Measurements from ENCODE around the gene PROC.
A peak's percentile ranks its signal among the peaks of the same experiment; 100 is the strongest.
"Not testable (repeated sequence)": the region's sequence is repeated elsewhere in the genome, so short reads cannot be mapped to it uniquely, and the experiment has no call there.

The PROC gene

DNA sequence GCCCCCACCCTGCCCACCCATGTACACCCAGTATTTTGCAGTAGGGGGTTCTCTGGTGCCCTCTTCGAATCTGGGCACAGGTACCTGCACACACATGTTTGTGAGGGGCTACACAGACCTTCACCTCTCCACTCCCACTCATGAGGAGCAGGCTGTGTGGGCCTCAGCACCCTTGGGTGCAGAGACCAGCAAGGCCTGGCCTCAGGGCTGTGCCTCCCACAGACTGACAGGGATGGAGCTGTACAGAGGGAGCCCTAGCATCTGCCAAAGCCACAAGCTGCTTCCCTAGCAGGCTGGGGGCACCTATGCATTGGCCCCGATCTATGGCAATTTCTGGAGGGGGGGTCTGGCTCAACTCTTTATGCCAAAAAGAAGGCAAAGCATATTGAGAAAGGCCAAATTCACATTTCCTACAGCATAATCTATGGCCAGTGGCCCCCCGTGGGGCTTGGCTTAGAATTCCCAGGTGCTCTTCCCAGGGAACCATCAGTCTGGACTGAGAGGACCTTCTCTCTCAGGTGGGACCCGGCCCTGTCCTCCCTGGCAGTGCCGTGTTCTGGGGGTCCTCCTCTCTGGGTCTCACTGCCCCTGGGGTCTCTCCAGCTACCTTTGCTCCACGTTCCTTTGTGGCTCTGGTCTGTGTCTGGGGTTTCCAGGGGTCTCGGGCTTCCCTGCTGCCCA lies 9.3 kb downstream of the PROC start:
- no peak for DNase-seq (ENCODE audit: low spot score)

DNA sequence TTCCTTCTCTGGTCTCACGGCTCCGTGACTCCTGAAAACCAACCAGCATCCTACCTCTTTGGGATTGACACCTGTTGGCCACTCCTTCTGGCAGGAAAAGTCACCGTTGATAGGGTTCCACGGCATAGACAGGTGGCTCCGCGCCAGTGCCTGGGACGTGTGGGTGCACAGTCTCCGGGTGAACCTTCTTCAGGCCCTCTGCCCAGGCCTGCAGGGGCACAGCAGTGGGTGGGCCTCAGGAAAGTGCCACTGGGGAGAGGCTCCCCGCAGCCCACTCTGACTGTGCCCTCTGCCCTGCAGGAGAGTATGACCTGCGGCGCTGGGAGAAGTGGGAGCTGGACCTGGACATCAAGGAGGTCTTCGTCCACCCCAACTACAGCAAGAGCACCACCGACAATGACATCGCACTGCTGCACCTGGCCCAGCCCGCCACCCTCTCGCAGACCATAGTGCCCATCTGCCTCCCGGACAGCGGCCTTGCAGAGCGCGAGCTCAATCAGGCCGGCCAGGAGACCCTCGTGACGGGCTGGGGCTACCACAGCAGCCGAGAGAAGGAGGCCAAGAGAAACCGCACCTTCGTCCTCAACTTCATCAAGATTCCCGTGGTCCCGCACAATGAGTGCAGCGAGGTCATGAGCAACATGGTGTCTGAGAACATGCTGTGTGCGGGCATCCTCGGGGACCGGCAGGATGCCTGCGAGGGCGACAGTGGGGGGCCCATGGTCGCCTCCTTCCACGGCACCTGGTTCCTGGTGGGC lies 10.0 kb downstream of the PROC start:
- no peak for DNase-seq (ENCODE audit: low spot score)

DNA sequence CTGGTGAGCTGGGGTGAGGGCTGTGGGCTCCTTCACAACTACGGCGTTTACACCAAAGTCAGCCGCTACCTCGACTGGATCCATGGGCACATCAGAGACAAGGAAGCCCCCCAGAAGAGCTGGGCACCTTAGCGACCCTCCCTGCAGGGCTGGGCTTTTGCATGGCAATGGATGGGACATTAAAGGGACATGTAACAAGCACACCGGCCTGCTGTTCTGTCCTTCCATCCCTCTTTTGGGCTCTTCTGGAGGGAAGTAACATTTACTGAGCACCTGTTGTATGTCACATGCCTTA lies 10.5 kb downstream of the PROC start:
- DNase-seq (ENCODE audit: low spot score): no peak

DNA sequence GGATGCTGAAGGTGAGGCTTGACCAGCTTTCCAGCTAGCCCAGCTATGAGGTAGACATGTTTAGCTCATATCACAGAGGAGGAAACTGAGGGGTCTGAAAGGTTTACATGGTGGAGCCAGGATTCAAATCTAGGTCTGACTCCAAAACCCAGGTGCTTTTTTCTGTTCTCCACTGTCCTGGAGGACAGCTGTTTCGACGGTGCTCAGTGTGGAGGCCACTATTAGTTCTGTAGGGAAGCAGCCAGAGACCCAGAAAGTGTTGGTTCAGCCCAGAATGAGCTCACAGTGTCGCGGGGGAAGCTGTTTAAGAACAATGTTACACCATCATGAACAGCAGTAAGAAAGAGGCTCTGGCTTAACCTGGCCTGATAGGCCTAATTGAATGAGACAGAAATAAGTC lies 11.1 kb downstream of the PROC start:
- DNase-seq (ENCODE audit: low spot score): no peak

DNA sequence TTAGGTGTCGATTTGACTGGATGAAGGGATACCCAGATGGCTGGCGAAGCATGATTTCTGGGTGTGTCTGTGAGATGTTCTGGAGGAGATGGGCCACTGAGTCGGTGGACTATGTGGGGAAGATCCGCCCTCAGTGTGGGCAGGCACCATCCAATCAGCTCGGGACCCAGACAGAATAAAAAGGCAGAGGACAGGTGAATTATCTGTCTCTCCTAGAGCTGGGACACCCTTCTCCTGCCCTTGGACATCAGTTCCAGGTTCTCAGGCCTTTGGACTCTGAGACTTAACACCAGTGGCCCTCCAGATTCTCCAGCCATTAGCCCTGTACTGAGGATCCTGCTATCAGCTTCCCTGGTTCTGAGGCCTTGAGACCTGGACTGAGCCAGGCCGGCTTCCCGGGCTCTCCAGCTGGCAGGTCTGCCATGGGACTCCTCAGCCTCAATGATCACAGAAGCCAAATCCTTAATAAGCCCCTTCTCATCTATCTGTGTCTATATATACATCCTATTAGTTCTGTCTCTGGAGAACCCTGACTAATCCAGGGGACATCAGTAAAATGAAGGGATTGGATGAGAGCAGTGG lies 11.7 kb downstream of the PROC start:
- DNase-seq (ENCODE audit: low spot score): no peak

DNA sequence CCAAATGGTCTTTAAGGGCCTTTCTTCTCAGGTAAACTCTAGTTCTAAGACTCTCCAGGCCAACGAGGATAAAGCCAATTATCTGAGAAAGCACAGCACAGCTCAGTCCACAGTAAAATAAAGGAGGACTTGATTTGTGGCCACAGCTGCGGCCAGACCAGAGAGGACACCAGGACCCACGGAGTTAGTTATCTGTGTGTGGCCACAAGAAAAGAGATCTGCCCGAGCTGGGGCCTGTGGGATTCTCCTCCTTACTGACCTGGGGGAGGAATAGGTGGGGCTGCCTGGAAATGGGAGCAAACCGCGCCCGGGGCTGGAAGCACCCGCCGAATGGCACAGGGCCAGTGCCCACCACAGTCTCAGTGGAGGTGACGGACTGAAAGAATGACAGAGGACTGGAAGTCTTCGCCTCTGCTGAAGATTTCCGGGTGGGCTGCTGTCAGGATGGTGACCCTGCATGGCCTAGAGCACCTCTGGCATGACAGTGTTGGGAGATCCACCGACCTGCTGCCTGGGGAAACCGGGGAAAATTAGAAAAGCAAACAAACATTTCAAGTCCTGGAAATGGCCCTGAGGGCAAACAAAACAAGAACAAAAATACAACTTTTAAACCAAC lies 13.3 kb downstream of the PROC start:
- no peak for DNase-seq (ENCODE audit: low spot score)

DNA sequence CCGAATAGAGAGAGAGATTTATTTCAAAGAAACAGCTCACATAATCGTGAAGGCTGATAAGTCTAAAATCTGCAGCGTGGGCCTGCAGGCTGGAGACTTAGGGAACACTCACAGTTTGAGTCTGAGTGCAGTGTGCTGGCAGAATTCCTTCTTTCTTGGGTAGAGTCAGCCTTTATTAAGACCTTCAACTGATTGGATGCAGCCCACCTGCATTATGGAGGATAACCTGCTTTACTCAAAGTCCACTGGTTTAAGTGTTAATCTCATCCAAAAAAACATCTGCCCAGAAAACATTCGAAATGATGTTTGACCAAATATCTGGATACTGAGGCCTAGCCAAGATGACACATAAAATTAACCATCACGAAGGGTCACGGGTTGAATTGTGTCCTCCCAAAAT lies 16.3 kb downstream of the PROC start:
- no peak for DNase-seq (ENCODE audit: low spot score)

DNA sequence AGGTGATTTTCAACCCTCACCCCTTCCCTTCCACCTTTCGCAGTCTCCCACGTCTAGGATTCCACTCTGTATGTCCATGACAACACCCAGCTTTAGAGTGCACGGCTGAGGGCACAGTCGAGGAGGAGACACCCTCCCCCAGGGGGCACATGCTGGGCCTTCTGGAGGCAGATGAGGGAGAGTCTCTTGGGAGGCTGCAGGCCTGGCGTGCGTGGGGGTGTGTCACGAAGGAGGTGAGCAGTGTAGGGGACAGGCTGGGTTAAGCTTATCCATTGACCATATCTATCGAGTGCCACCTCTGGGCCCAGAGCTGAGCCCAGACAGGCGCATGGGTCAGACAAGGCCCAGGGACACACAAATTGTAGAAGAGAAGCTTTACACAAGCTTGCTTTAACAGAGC lies 18.8 kb downstream of the PROC start:
- no peak for DNase-seq (ENCODE audit: low spot score)

DNA sequence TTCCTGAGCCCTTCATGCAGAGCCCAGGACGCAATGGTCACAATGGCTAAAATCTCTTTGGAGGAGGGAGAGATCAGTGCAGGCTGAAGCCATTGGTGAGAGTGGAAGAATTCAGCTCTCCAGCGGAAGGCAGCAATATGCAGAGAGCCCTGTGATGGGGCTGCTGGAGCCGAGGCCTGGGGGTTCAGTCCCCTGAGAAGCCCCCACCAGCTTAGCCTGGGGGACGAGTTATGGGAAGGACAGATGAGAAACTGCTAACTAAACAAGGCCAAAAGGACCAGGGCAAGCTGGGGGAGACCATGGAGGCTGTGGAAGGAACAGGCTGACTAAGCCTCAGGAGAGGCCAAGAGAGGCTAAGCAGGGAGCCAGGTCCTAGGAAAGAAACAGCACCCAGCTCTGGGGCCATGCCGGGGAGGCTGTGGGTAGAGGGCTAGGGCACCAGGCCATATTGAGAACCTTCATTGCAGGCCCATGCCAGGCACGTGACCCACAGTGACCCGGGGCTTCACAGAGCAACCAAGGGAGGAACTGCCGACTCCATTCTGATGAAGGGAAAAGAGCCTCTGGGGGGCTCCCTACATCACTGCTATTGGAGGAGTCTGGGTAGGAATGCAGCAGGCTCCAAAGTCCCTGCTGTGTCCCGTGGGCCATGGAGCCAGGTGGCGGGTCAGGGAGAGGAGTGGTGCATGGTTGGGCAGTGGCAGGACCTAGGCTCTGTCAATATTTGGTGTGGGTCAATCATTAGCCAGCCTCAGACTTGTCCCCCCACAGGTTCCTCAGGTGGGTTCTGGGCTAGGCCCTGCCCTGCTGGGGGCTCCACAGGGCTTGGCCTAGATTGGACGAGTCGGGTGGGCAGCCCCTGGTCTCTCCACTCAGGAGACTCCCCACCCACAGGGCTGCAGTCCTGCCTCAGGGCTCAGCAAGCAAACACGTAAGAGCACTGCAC lies 19.8 kb downstream of the PROC start:
- DNase-seq (ENCODE audit: low spot score): peak; percentile 62

DNA sequence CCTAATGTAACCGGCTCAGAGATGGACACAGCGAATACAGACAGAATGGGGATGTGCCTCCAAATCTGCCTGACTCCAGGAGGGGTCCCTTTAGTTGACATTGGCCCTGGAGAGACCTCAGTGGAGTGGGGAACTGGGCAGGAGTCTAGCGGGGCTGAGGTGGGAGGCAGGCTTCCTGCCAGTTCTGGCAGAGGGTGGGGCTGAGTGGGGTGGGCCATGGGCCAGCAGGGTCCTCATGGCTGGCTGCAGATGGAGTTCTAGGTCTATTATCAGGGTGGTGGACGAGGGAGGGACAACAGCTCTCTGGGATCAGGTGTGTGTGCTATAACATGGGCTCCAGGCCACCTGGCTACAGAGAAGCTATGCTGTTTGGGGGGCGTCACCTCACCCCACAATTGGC lies 21.1 kb downstream of the PROC start:
- no peak for DNase-seq (ENCODE audit: low spot score)

DNA sequence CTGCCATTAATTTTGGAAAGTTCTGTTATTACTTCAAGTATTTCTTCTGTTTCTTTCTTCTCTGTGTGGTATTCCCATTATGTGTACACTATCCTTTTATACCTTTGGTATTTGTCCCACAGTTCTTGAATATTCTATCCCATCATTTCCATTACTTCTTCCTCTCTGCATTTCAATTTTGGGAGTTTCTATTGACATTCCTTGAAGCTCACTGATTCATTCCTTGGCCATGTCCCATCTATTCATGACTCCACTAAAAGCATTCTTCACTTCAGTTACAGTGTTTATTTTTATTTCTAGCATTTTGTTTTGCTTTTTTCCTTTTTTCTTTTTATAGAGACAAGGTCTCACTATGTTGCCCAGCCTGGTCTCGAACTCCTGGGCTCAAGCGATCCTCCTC lies 30.3 kb downstream of the PROC start:
- no peak for DNase-seq (ENCODE audit: low spot score)

DNA sequence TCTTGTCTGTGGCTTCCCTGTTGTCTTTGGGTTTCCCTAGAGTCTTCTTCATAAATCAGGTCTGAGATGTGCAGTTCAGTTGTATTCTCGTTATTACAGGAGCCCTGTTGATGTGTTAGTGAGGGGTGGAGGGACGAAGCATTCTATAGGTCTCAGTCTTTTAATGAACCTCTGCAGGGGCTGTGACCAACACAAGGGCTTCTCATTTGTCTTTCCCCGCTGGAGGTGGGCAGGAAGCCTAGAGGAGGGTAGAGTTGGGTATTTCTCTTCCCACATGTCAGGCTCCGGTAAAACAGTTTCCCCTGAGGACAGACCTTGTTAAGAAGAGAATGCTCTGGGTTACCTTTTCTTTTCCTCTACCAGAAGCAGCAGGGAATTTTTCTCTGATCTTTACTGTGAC lies 31.2 kb downstream of the PROC start:
- DNase-seq (ENCODE audit: low spot score): no peak

DNA sequence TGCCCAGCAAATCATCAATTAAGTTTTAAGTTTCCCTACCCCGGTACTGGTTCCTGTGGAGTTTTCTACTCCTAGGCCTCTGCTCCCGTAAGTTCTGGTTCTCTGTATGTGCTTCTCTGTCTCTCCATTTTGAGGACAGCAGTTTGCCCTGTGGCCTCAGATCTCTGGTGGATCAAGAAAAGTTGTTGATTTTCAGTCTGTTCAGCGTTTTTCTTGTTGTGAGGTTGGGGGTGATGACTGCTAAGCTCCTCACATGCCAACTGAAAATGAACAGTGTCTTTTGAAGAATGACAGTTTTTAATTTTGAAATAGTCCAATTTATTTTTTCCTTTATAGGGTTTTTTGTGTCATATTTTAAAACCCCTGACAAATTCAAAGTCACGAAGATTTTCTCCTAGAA lies 31.7 kb downstream of the PROC start:
- DNase-seq (ENCODE audit: low spot score): no peak

DNA sequence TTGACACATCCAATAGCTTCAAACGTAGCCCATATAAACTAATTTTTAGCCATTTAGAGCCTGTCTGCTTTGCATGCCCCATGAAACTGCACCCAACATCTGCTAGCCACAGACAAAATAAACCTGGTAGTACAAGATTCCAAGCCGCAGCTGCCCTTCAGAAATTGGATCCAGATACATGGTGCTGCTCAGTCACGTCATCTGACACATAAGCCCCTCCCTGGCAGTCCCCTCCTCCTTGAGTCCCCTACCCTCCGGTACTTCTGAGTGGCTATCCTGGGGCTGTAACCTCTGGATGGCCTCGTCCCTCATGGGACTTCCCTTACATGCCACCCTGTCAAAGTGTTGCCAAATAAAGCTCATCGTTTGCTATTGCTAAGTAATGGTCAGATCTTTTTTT lies 33.8 kb downstream of the PROC start:
- no peak for DNase-seq (ENCODE audit: low spot score)

DNA sequence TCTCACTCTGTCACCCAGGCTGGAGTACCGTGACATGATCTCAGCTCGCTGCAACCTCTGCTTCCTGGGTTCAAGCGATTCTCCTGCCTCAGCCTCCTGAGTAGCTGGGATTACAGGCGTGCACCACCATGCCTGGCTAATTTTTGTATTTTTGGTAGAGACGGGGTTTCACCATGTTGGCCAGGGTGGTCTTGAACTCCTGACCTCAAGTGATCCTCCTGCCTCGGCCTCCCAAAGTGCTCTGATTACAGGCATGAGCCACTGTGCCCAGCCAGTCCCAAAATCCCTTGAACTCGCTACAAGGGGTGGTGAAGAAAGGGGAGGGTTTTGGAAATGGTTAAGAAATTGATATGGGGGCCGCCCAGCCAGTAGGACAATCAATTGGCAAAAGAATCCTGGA lies 34.2 kb downstream of the PROC start:
- DNase-seq (ENCODE audit: low spot score): not testable (repeated sequence)

DNA sequence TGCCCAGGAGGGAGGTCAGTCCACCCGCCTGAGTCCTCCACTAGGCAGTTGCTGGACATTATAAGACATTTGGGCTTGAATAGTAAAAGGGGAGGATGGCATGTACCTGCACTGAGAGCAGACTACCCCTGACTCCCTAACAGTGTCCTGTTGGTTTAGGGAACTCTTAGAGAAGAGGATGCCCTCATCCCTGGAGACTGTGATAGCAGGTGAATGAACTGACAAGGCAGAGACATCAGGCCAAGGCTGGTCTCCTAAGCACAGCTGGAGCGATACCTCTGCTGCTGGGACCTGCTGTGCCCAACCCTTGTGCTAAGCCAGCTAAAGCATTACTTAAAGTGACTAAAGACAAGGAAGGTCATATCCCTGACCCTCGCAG lies 34.8 kb downstream of the PROC start:
- no peak for DNase-seq (ENCODE audit: low spot score)

DNA sequence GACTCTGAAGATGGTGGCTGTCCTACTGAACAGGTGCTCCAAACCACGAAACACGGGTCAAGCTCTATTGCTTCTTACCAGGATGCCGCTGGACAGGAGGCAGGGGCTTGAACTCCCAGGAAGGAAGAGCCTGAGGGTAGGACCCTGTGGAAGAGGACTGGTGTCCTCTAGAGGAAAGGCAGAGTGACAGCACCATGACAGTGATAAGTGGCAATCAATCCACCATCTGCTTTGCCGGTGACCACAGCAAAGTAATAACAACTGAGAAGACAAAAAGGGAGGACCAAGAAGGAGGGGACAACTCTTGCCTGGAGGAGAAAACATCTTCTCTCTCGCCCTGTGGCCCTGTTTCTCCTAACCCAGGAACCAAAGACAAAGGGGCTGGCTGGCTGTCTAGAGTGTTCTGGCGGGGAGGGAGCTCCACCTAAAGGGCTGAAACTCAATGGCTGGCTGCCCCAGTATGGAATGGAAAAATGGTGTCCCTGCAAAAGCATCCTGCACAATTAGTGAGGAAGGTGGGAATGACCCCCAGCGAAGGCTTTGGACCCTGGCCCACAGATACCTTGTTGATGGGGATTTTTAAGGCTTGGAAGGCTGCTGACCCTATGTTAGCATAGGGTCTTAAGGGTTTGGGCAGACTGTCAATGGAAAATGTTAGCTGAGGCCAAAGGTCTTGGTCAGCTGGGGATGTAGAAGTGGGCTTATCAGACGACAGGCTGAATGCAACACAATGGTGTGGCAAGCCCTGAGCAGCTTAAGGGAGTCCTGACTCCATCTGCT lies 35.4 kb downstream of the PROC start:
- peak; percentile 57 for DNase-seq (ENCODE audit: low spot score)

DNA sequence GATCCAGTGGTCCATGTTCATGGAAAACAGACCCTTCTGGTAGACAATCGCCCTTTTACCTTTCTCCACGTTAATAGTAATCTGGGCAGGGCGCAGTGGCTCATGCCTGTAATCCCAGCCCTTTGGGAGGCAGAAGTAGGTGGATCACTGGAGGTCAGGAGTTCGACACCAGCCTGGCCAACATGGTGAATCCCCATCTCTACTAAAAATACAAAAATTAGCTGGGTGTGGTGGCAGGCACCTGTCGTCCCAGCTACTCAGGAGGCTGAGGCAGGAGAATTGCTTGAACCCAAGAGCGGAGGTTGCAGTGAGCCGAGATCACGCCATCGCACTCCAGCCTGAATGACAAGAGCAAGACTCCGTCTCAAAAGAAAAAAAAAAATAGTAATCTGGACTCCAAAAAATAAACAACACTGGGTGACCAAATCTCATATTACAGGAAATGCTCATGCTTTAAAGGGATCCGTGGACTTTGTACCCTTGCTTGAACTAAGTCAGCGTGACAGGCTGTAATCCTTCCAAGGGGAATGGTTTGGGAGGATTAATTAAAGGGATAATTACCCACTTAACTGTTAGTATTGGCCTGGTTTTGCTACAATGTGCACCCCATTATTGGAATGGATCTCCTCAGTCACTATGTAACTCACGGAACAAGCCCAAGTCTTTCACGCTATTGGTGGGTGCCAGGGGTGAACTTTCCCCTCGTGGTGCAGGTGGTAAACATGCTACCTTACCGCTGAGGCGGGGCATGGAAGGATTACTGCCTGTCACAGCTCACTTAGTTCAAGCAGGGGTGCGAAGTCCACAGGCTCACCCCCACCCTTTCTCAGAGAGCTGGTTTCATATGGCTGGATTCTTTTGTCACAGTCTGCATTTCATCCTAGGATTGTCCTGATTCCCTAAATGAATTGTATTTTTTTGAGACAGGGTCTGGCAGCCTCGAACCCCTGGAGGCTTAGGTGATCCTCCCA lies 36.7 kb downstream of the PROC start:
- DNase-seq (ENCODE audit: low spot score): peak; percentile 52

DNA sequence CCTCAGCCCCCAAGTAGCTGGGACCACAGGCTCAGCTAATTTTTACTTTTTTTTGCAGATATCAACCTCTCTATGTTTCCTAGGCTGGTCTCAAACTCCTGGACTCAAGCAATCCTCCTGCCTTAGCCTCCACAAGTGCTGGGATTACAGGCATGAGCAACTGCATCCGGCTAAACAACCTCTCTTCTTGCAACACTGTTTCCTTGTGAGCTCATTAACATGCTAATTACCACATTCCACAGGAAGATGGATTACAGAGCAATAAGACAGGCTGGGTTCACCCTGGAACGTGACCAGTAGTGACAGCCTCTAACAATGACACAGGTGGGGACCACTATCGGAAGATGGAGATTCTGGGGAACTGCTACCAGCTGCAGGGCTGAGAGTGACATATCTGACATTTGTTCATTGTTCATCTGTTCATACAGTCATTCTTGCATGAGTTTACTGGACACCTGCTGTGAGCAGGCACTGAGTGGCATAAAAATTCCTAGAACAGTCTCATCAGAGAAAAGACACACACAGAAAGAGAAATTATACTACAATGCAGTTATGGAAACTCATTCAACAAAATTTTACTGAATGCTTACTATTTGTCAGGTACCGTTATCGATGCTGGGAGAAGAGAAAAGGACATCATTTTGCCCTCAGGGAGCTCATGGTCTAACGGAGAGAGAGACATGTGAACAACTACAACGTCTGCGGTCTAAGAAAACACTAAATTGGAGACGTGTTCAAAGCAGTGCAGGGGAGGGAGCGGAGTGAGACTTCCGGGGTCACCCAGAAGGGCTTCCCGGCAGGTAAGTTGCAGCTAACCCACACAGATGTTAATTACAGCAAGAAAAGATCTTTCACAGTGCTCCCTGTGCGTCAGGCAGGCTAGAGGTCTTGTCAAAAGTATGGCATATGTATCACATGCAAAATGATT lies 37.6 kb downstream of the PROC start:
- no peak for DNase-seq (ENCODE audit: low spot score)
